ENCODE results near the gene MST1. TPM values are rescaled to one million over a fixed set of nuclear protein-coding genes. Genes with fewer than 3 reads are reported as not detected.
A peak's percentile ranks its signal among the peaks of the same experiment; 100 is the strongest.

MST1 gene
- total RNA-seq (2014; rRNA removed; shearing (Covaris generic); ENCODE audit: low replicate concordance), result 19.8 and 25.6 TPM in 2 replicates

- Histone ChIP-seq H3K9me3 (ENCODE audit: low read length) (no peaks in the 10 kb centered on the region), H3K27me3 (ENCODE audit: low read length) (no peaks in the 10 kb centered on the region), H3K4me3 (ENCODE audit: low read length) (peak within 1 kb of the TSS; percentile 85), H3K9ac (ENCODE audit: low read length) (peak within 1 kb of the TSS; percentile 86), H3K4me2 (ENCODE audit: low read depth, low read length, poor library complexity, severe bottlenecking) (peak within 1 kb of the TSS; percentile 79), H3K4me1 (ENCODE audit: low read length) (peaks cover 21% of the 10 kb centered on the region), H3K79me2 (ENCODE audit: low read length) (peaks cover 36% of the 10 kb centered on the region), H2AFZ (ENCODE audit: low read length) (peak within 1 kb of the TSS; percentile 28; the same call in 1 of the 2 replicates), H3K27ac (ENCODE audit: low read length) (peak within 1 kb of the TSS; percentile 72), H4K20me1 (ENCODE audit: insufficient read depth, low read depth, low read length) (no peaks in the 10 kb centered on the region), H3K9me2 (replicated peaks; ENCODE audit: insufficient read depth, low read length) (no peaks in the 10 kb centered on the region), H3K36me3 (ENCODE audit: insufficient read depth, low read length) (no peaks in the 10 kb centered on the region)
- DNase-seq, result peak; percentile 98
These were observed at the start of gene MST1, which contains the start of gene RNF123 for GRCh38 chr3:49689046-49689907. MST1 (minus strand) TSS chr3:49689474; CDS start chr3:49688691, 783 bp downstream. RNF123 (plus strand) TSS chr3:49689557; CDS start chr3:49691166, 1,609 bp downstream.

GRCh38 chr3:49738067-49738713 is 48.9 kb upstream of the MST1 start:
- no peak overlapping the region for H2AFZ ChIP-seq (ENCODE audit: low read length)
- H3K9me2 ChIP-seq (replicated peaks; ENCODE audit: insufficient read depth, low read length), result no peaks in the 10 kb centered on the region
- no peak overlapping the region for H3K9ac ChIP-seq (ENCODE audit: low read length)
- peaks cover 19% of the 10 kb centered on the region for H3K79me2 ChIP-seq (ENCODE audit: low read length)
- peaks cover 14% of the 10 kb centered on the region; the same call in 1 of the 2 replicates for H3K36me3 ChIP-seq (ENCODE audit: insufficient read depth, low read length)
- H3K9me3 ChIP-seq (ENCODE audit: low read length), result no peaks in the 10 kb centered on the region
- H4K20me1 ChIP-seq (ENCODE audit: insufficient read depth, low read depth, low read length), result no peaks in the 10 kb centered on the region
- no peak overlapping the region for H3K4me2 ChIP-seq (ENCODE audit: low read depth, low read length, poor library complexity, severe bottlenecking)
- no peak overlapping the region for H3K4me3 ChIP-seq (ENCODE audit: low read length)
- H3K4me1 ChIP-seq (ENCODE audit: low read length), result peaks cover 13% of the 10 kb centered on the region
- H3K27me3 ChIP-seq (ENCODE audit: low read length), result no peaks in the 10 kb centered on the region
- no peak overlapping the region for H3K27ac ChIP-seq (ENCODE audit: low read length)
- DNase-seq, result no peak

- H3K4me2 ChIP-seq (ENCODE audit: low read depth, low read length, poor library complexity, severe bottlenecking), result no peak overlapping the region
- no peak overlapping the region for H3K9ac ChIP-seq (ENCODE audit: low read length)
- H3K4me1 ChIP-seq (ENCODE audit: low read length), result no peaks in the 10 kb centered on the region; the same call in 1 of the 2 replicates
- no peak for DNase-seq
- H3K36me3 ChIP-seq (ENCODE audit: insufficient read depth, low read length), result peaks cover 22% of the 10 kb centered on the region
- H3K9me3 ChIP-seq (ENCODE audit: low read length), result no peaks in the 10 kb centered on the region
- no peaks in the 10 kb centered on the region for H3K27me3 ChIP-seq (ENCODE audit: low read length)
- H3K79me2 ChIP-seq (ENCODE audit: low read length), result 0 out of 2 replicates have a peak, but pooled peaks cover 8% of the 10 kb centered on the region
- H3K4me3 ChIP-seq (ENCODE audit: low read length), result no peak overlapping the region
- H3K9me2 ChIP-seq (replicated peaks; ENCODE audit: insufficient read depth, low read length), result no peaks in the 10 kb centered on the region
- no peak overlapping the region for H2AFZ ChIP-seq (ENCODE audit: low read length)
- no peaks in the 10 kb centered on the region for H4K20me1 ChIP-seq (ENCODE audit: insufficient read depth, low read depth, low read length)
- H3K27ac ChIP-seq (ENCODE audit: low read length), result no peak overlapping the region
These were observed 45.5 kb upstream of the MST1 start for GRCh38 chr3:49734752-49735151.

- H3K9me2 ChIP-seq (replicated peaks; ENCODE audit: insufficient read depth, low read length), result no peaks in the 10 kb centered on the region
- no peaks in the 10 kb centered on the region for H4K20me1 ChIP-seq (ENCODE audit: insufficient read depth, low read depth, low read length)
- H3K4me3 ChIP-seq (ENCODE audit: low read length), result no peak overlapping the region
- no peak for DNase-seq
- no peak overlapping the region for H3K4me2 ChIP-seq (ENCODE audit: low read depth, low read length, poor library complexity, severe bottlenecking)
- H3K4me1 ChIP-seq (ENCODE audit: low read length), result no peaks in the 10 kb centered on the region; the same call in 1 of the 2 replicates
- H3K9ac ChIP-seq (ENCODE audit: low read length), result no peak overlapping the region
- 0 out of 2 replicates have a peak, but pooled peaks cover 5% of the 10 kb centered on the region for H3K79me2 ChIP-seq (ENCODE audit: low read length)
- no peak overlapping the region for H2AFZ ChIP-seq (ENCODE audit: low read length)
- H3K27me3 ChIP-seq (ENCODE audit: low read length), result no peaks in the 10 kb centered on the region
- peaks cover 25% of the 10 kb centered on the region for H3K36me3 ChIP-seq (ENCODE audit: insufficient read depth, low read length)
- no peak overlapping the region for H3K27ac ChIP-seq (ENCODE audit: low read length)
- no peaks in the 10 kb centered on the region for H3K9me3 ChIP-seq (ENCODE audit: low read length)
These were observed 44.3 kb upstream of the MST1 start for GRCh38 chr3:49733551-49733950.

- Histone ChIP-seq H3K4me3 (ENCODE audit: low read length) (no peak overlapping the region), H3K9me2 (replicated peaks; ENCODE audit: insufficient read depth, low read length) (no peaks in the 10 kb centered on the region), H3K27me3 (ENCODE audit: low read length) (no peaks in the 10 kb centered on the region), H3K4me1 (ENCODE audit: low read length) (no peaks in the 10 kb centered on the region; the same call in 1 of the 2 replicates), H2AFZ (ENCODE audit: low read length) (no peak overlapping the region), H3K9ac (ENCODE audit: low read length) (no peak overlapping the region), H3K27ac (ENCODE audit: low read length) (no peak overlapping the region), H4K20me1 (ENCODE audit: insufficient read depth, low read depth, low read length) (no peaks in the 10 kb centered on the region), H3K79me2 (ENCODE audit: low read length) (0 out of 2 replicates have a peak, but pooled peaks cover 3% of the 10 kb centered on the region), H3K36me3 (ENCODE audit: insufficient read depth, low read length) (peaks cover 23% of the 10 kb centered on the region), H3K9me3 (ENCODE audit: low read length) (no peaks in the 10 kb centered on the region), H3K4me2 (ENCODE audit: low read depth, low read length, poor library complexity, severe bottlenecking) (no peak overlapping the region)
- no peak for DNase-seq
These were observed 43.3 kb upstream of the MST1 start for GRCh38 chr3:49732597-49732996.

- no peak overlapping the region for H3K4me2 ChIP-seq (ENCODE audit: low read depth, low read length, poor library complexity, severe bottlenecking)
- peaks cover 23% of the 10 kb centered on the region for H3K36me3 ChIP-seq (ENCODE audit: insufficient read depth, low read length)
- no peaks in the 10 kb centered on the region for H3K27me3 ChIP-seq (ENCODE audit: low read length)
- H3K9me2 ChIP-seq (replicated peaks; ENCODE audit: insufficient read depth, low read length), result no peaks in the 10 kb centered on the region
- no peak overlapping the region for H3K4me3 ChIP-seq (ENCODE audit: low read length)
- no peaks in the 10 kb centered on the region for H4K20me1 ChIP-seq (ENCODE audit: insufficient read depth, low read depth, low read length)
- H3K9me3 ChIP-seq (ENCODE audit: low read length), result no peaks in the 10 kb centered on the region
- H3K4me1 ChIP-seq (ENCODE audit: low read length), result peaks cover 3% of the 10 kb centered on the region
- no peak overlapping the region for H2AFZ ChIP-seq (ENCODE audit: low read length)
- no peak overlapping the region for H3K27ac ChIP-seq (ENCODE audit: low read length)
- DNase-seq, result no peak
- H3K9ac ChIP-seq (ENCODE audit: low read length), result no peak overlapping the region
- H3K79me2 ChIP-seq (ENCODE audit: low read length), result no peaks in the 10 kb centered on the region
These were observed 40.8 kb upstream of the MST1 start for GRCh38 chr3:49729966-49730609.

- Histone ChIP-seq H4K20me1 (ENCODE audit: insufficient read depth, low read depth, low read length) (peaks cover 5% of the 10 kb centered on the region; the same call in 1 of the 2 replicates), H3K4me2 (ENCODE audit: low read depth, low read length, poor library complexity, severe bottlenecking) (no peak overlapping the region), H3K36me3 (ENCODE audit: insufficient read depth, low read length) (peaks cover 19% of the 10 kb centered on the region), H3K9ac (ENCODE audit: low read length) (no peak overlapping the region), H2AFZ (ENCODE audit: low read length) (no peak overlapping the region), H3K4me3 (ENCODE audit: low read length) (no peak overlapping the region), H3K4me1 (ENCODE audit: low read length) (peaks cover 16% of the 10 kb centered on the region), H3K9me2 (replicated peaks; ENCODE audit: insufficient read depth, low read length) (no peaks in the 10 kb centered on the region), H3K27ac (ENCODE audit: low read length) (no peak overlapping the region), H3K9me3 (ENCODE audit: low read length) (no peaks in the 10 kb centered on the region), H3K27me3 (ENCODE audit: low read length) (no peaks in the 10 kb centered on the region), H3K79me2 (ENCODE audit: low read length) (peaks cover 7% of the 10 kb centered on the region)
- DNase-seq, result no peak
These were observed 38.7 kb upstream of the MST1 start for GRCh38 chr3:49727924-49728361.
